CD14-positive monocyte (primary cell): ENCODE results near the gene ESD. TPM values are rescaled to one million over a fixed set of nuclear protein-coding genes. Genes with fewer than 3 reads are reported as not detected.
"Not testable (repeated sequence)": the region's sequence is repeated elsewhere in the genome, so short reads cannot be mapped to it uniquely, and the experiment has no call there.

ENCODE experiments used
- DNase-seq, 3 donors: peaks; one replicate each; pipeline ENCODE4 v3.0.0-alpha.2; 2011 to 2022
- H2AFZ ChIP-seq: 2 replicates; pipeline ENCODE4 v1.6.0; 2012; ENCODE audit warnings: mild to moderate bottlenecking, low read depth, low read length, inconsistent platforms; ENCODE audit not compliant: insufficient read depth, poor library complexity, severe bottlenecking
- H3K27ac ChIP-seq, 2 donors: 1 replicate in 1 of 2; 2 replicates in 1 of 2; pipeline ENCODE4 v1.5.1; 2012 to 2013; ENCODE audit warnings: low read length in 2 of 2, control low read depth in 1 of 2, inconsistent platforms in 1 of 2, low read depth in 1 of 2, mild to moderate bottlenecking in 1 of 2
- H3K27me3 ChIP-seq, 2 donors: one replicate each; pipeline versions ENCODE4 v1.6.0 to v1.6.1; 2011 to 2013; ENCODE audit warnings: low read length in 2 of 2; ENCODE audit not compliant: control insufficient read depth in 2 of 2, insufficient read depth in 2 of 2
- H3K36me3 ChIP-seq, 2 donors: replicated peaks in 1 of 2; 1 replicate in 1 of 2; 2 replicates in 1 of 2; pipeline versions ENCODE4 v1.5.1 to v1.6.1; 2012 to 2013; ENCODE audit warnings: low read length in 2 of 2, control low read depth in 1 of 2, inconsistent platforms in 1 of 2, mild to moderate bottlenecking in 1 of 2; ENCODE audit not compliant: insufficient read depth in 2 of 2, control insufficient read depth in 1 of 2
- H3K4me1 ChIP-seq, 2 donors: 1 replicate in 1 of 2; 2 replicates in 1 of 2; pipeline versions ENCODE4 v1.5.1 to v1.6.1; 2012 to 2013; ENCODE audit warnings: low read length in 2 of 2, control low read depth in 1 of 2, inconsistent platforms in 1 of 2, mild to moderate bottlenecking in 1 of 2, moderate library complexity in 1 of 2; ENCODE audit not compliant: insufficient read depth in 2 of 2, control insufficient read depth in 1 of 2
- H3K4me2 ChIP-seq: replicated peaks from 2 replicates; pipeline ENCODE3; 2012; ENCODE audit warnings: low read length, moderate library complexity, mild to moderate bottlenecking; ENCODE audit not compliant: poor library complexity, severe bottlenecking; ENCODE audit errors: extremely low read depth
- H3K4me3 ChIP-seq, 3 experiments: fragments of 200-600 bp in 1 of 3; sonication (generic) in 1 of 3; replicated peaks in 1 of 3; 1 replicate in 2 of 3; 2 replicates in 1 of 3; pipeline ENCODE4 v1.5.1; 2011 to 2013; ENCODE audit warnings: low read length in 3 of 3, mild to moderate bottlenecking in 3 of 3, control low read depth in 2 of 3, low read depth in 2 of 3, inconsistent platforms in 1 of 3, moderate library complexity in 1 of 3
- H3K79me2 ChIP-seq: 2 replicates; pipeline ENCODE4 v1.6.0; 2012; ENCODE audit warnings: mild to moderate bottlenecking, control low read depth, inconsistent platforms, low read length, moderate library complexity; ENCODE audit not compliant: insufficient read depth
- H3K9ac ChIP-seq: 2 replicates; pipeline ENCODE4 v1.6.0; 2017; ENCODE audit warnings: low read length, mild to moderate bottlenecking; ENCODE audit not compliant: insufficient read depth, poor library complexity, severe bottlenecking
- H3K9me3 ChIP-seq, 2 donors: replicated peaks in 1 of 2; 1 replicate in 1 of 2; 2 replicates in 1 of 2; pipeline versions ENCODE4 v1.5.1 to v1.6.1; 2012 to 2013; ENCODE audit warnings: low read length in 2 of 2, control low read depth in 1 of 2; ENCODE audit not compliant: control insufficient read depth in 1 of 2, insufficient read depth in 1 of 2
- H4K20me1 ChIP-seq: 2 replicates; pipeline ENCODE4 v1.6.0; 2012; ENCODE audit warnings: mild to moderate bottlenecking, low read length, control low read depth, moderate library complexity; ENCODE audit not compliant: insufficient read depth
- H3K27ac Mint-ChIP-seq, 7 donors: one replicate each; pipeline ENCODE4 v1.8.0; 2020; ENCODE audit warnings: mild to moderate bottlenecking in 7 of 7, mixed read lengths in 7 of 7, moderate library complexity in 6 of 7, inconsistent platforms in 2 of 7
- H3K27me3 Mint-ChIP-seq, 3 donors: one replicate each; pipeline ENCODE4 v1.8.0; 2021 to 2022; ENCODE audit warnings: low read depth in 3 of 3, mild to moderate bottlenecking in 3 of 3, mixed read lengths in 3 of 3, moderate library complexity in 3 of 3, inconsistent platforms in 1 of 3
- H3K36me3 Mint-ChIP-seq, 2 donors: one replicate each; pipeline ENCODE4 v1.8.0; 2020; ENCODE audit warnings: mixed read lengths in 2 of 2, inconsistent platforms in 1 of 2, mild to moderate bottlenecking in 1 of 2
- H3K4me1 Mint-ChIP-seq: one replicate; pipeline ENCODE4 v1.8.0; 2020; ENCODE audit warnings: mild to moderate bottlenecking, mixed read lengths
- H3K4me3 Mint-ChIP-seq, 2 donors: one replicate each; pipeline ENCODE4 v1.8.0; 2020; ENCODE audit warnings: mild to moderate bottlenecking in 2 of 2, mixed read lengths in 2 of 2, moderate library complexity in 1 of 2
- H3K9me3 Mint-ChIP-seq, 7 donors: one replicate each; pipeline ENCODE4 v1.8.0; 2020 to 2022; ENCODE audit warnings: mixed read lengths in 7 of 7, mild to moderate bottlenecking in 6 of 7, moderate library complexity in 6 of 7, inconsistent platforms in 2 of 7
- WGBS: methylation state at CpG from one replicate; pipeline ENCODE4 v1.1.5; 2013; ENCODE audit warnings: missing lambda C conversion rate; ENCODE audit not compliant: insufficient coverage; 5-methylcytosine and 5-hydroxymethylcytosine counted together
- intact Hi-C, 2 donors: fragments of 100-400 bp; cut with micrococcal nuclease; formaldehyde crosslinking; loops; one replicate each; pipeline versions ENCODE4 v1.15.0 to v1.15.1; 2023
- polyA plus RNA-seq, 3 donors: library from polyadenylated mRNA; depleted of rRNA in 1 of 3; unstranded in 2 of 3; stranded (reverse) in 1 of 3; fragments of 300-500 nt in 2 of 3; fragments of >200 nt in 1 of 3; fragmentation: Illumina TruSeq in 2 of 3; gene quantifications; 1 replicate in 2 of 3; 2 replicates in 1 of 3; pipeline ENCODE4 v1.2.3, GENCODE V29; 2012 to 2021
- TF ChIP-seq, protein P1 (sequence below): fragments of 200-600 bp; IDR thresholded peaks from one replicate; pipeline ENCODE4 v1.8.0; 2022; ENCODE audit warnings: antibody characterized with exemption, mild to moderate bottlenecking

ESD gene
- polyA plus RNA-seq, 3 donors = 46.8 to 147 (median 139) TPM

DNA sequence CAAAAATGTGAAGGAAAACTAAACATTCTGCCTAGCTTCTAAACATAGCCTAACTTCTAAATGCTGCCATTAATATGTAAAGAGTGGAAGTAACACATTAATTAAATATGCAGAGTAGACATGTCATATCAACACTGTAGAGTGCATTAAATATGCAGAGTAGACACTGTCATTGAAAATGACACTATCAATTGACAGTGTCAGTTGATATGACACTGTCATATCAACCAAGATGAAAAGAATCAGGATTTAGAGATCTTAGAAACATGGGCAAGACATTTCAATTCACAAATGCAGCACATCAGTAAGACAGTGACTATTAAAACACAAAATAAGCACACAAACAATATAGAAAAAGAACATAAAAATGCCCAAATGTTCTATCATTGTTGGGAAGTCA lies 25.3 kb downstream of the ESD start:
- H3K4me3 Mint-ChIP-seq = no peak overlapping the region
- no peaks in the 10 kb centered on the region for H4K20me1 ChIP-seq
- no peaks in the 10 kb centered on the region for H3K4me1 Mint-ChIP-seq
- no peaks in the 10 kb centered on the region for H3K27me3 Mint-ChIP-seq
- no peak overlapping the region for H3K4me3 ChIP-seq
- no peak for DNase-seq
- H3K79me2 ChIP-seq = no peaks in the 10 kb centered on the region
- no peak overlapping the region for H3K27ac ChIP-seq
- no peak overlapping the region for H2AFZ ChIP-seq
- no peak overlapping the region for H3K27ac Mint-ChIP-seq
- H3K36me3 ChIP-seq = peaks cover 58 to 75% of the 10 kb centered on the region in 2 donors
- TF ChIP-seq, protein P1, sequence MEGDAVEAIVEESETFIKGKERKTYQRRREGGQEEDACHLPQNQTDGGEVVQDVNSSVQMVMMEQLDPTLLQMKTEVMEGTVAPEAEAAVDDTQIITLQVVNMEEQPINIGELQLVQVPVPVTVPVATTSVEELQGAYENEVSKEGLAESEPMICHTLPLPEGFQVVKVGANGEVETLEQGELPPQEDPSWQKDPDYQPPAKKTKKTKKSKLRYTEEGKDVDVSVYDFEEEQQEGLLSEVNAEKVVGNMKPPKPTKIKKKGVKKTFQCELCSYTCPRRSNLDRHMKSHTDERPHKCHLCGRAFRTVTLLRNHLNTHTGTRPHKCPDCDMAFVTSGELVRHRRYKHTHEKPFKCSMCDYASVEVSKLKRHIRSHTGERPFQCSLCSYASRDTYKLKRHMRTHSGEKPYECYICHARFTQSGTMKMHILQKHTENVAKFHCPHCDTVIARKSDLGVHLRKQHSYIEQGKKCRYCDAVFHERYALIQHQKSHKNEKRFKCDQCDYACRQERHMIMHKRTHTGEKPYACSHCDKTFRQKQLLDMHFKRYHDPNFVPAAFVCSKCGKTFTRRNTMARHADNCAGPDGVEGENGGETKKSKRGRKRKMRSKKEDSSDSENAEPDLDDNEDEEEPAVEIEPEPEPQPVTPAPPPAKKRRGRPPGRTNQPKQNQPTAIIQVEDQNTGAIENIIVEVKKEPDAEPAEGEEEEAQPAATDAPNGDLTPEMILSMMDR = no peak
- H3K9me3 Mint-ChIP-seq = no peaks in the 10 kb centered on the region
- H3K27me3 ChIP-seq = no peaks in the 10 kb centered on the region
- no peak overlapping the region for H3K4me2 ChIP-seq
- H3K4me1 ChIP-seq = no peaks in the 10 kb centered on the region
- H3K36me3 Mint-ChIP-seq = peaks cover 60 to 63% of the 10 kb centered on the region in 2 donors
- no peaks in the 10 kb centered on the region for H3K9me3 ChIP-seq
- H3K9ac ChIP-seq = no peak overlapping the region
- intact Hi-C loops = no loop called here

DNA sequence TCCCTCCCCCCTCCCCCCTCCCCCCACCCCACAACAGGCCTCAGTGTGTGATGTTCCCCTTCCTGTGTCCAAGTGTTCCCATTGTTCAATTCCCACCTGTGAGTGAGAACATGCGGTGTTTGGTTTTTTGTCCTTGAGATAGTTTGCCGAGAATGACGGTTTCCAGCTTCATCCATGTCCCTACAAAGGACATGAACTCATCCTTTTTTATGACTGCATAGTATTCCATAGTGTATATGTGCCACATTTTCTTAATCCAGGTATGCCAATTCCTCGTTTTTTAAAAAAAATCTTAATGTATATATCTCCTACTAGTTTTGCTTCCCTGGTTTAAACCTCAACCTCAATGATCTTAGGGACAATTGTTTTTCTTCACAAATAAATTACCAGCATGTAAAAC lies 27.0 kb downstream of the ESD start:
- H3K27ac Mint-ChIP-seq, intact Hi-C loops, H3K4me1 ChIP-seq, H3K4me3 ChIP-seq, H3K9me3 Mint-ChIP-seq, H3K4me2 ChIP-seq, H3K27ac ChIP-seq, H2AFZ ChIP-seq, H3K79me2 ChIP-seq, H3K9ac ChIP-seq, H3K9me3 ChIP-seq, H3K4me1 Mint-ChIP-seq, H4K20me1 ChIP-seq, H3K27me3 ChIP-seq, DNase-seq, H3K4me3 Mint-ChIP-seq, H3K27me3 Mint-ChIP-seq: not testable (repeated sequence)
- no CpG with 5 or more reads among the region's 4 CpGs for WGBS
- H3K36me3 ChIP-seq = peaks cover 40 to 59% of the 10 kb centered on the region in 2 donors
- peaks cover 45 to 46% of the 10 kb centered on the region in 2 donors for H3K36me3 Mint-ChIP-seq
